Activated T-helper 1 cell treated with anti-CD3 and anti-CD28 coated beads, Interleukin-12 subunit alpha, Interleukin-12 subunit beta, Interleukin-2, Interleukin-4 antibody, amounts not matched to agents 30 ng/mL and 10 ng/mL and 1 ng/mL, durations not matched to agents 14 hours and 24 hours and 36 hours (primary cell): ENCODE results near the gene ARHGAP18. TPM values are rescaled to one million over a fixed set of nuclear protein-coding genes. Genes with fewer than 3 reads are reported as not detected.

Experiments used
- DNase-seq: peaks from one replicate; pipeline ENCODE4 v3.0.0; 2021; ENCODE audit warnings: low spot score
- H3K27ac Mint-ChIP-seq: one replicate; pipeline ENCODE4 v1.8.0; 2021; ENCODE audit warnings: mild to moderate bottlenecking, mixed read lengths
- H3K27me3 Mint-ChIP-seq: one replicate; pipeline ENCODE4 v1.8.0; 2022; ENCODE audit warnings: mild to moderate bottlenecking, moderate library complexity, mixed read lengths; ENCODE audit not compliant: insufficient read depth
- H3K36me3 Mint-ChIP-seq: one replicate; pipeline ENCODE4 v1.8.0; 2021; ENCODE audit warnings: low read depth, mixed read lengths
- H3K4me1 Mint-ChIP-seq: one replicate; pipeline ENCODE4 v1.8.0; 2021; ENCODE audit warnings: low read depth, mixed read lengths
- H3K4me3 Mint-ChIP-seq: one replicate; pipeline ENCODE4 v1.8.0; 2021; ENCODE audit warnings: mild to moderate bottlenecking, moderate library complexity, mixed read lengths
- H3K9me3 Mint-ChIP-seq: one replicate; pipeline ENCODE4 v1.8.0; 2021; ENCODE audit warnings: mixed read lengths
- intact Hi-C: fragments of 100-400 bp; cut with micrococcal nuclease; formaldehyde crosslinking; loops from one replicate; pipeline ENCODE4 v1.15.1; 2024
- total RNA-seq: library from RNA; stranded (reverse); gene quantifications from 2 replicates; pipeline ENCODE4 v1.2.3, GENCODE V29; 2022

ARHGAP18 gene
- total RNA-seq, 1 donor from 2014 or later, result 5.0 TPM

- H3K9me3 Mint-ChIP-seq, result no peaks in the 10 kb centered on the region
- no peak overlapping the region for H3K4me3 Mint-ChIP-seq
- H3K27me3 Mint-ChIP-seq, result peaks cover 2% of the 10 kb centered on the region
- peaks cover 6% of the 10 kb centered on the region for H3K36me3 Mint-ChIP-seq
- intact Hi-C loops, result no loop called here
- no peak for DNase-seq
- H3K4me1 Mint-ChIP-seq, result peaks cover 57% of the 10 kb centered on the region
- no peak overlapping the region for H3K27ac Mint-ChIP-seq
Observed at GRCh38 chr6:129697788-129698187, 12.2 kb downstream of the ARHGAP18 start.

GRCh38 chr6:129696843-129697242, 13.1 kb downstream of the ARHGAP18 start:
- no peak overlapping the region for H3K27ac Mint-ChIP-seq
- no peaks in the 10 kb centered on the region for H3K9me3 Mint-ChIP-seq
- H3K4me3 Mint-ChIP-seq, result no peak overlapping the region
- no peak for DNase-seq
- H3K4me1 Mint-ChIP-seq, result peaks cover 64% of the 10 kb centered on the region
- H3K27me3 Mint-ChIP-seq, result peaks cover 2% of the 10 kb centered on the region
- intact Hi-C loops, result loop anchor here (1.0 kb wide), 1 partner anchor 13 kb away; the partner anchor contains the start of gene ARHGAP18
- H3K36me3 Mint-ChIP-seq, result peaks cover 9% of the 10 kb centered on the region

GRCh38 chr6:129696028-129696418, 14.0 kb downstream of the ARHGAP18 start:
- no peak for DNase-seq
- H3K27ac Mint-ChIP-seq, result no peak overlapping the region
- peaks cover 72% of the 10 kb centered on the region for H3K4me1 Mint-ChIP-seq
- H3K4me3 Mint-ChIP-seq, result no peak overlapping the region
- H3K9me3 Mint-ChIP-seq, result no peaks in the 10 kb centered on the region
- H3K27me3 Mint-ChIP-seq, result peaks cover 2% of the 10 kb centered on the region
- peaks cover 9% of the 10 kb centered on the region for H3K36me3 Mint-ChIP-seq
- intact Hi-C loops, result loop anchor here (1.0 kb wide), 1 partner anchor 14 kb away; the partner anchor contains the start of gene ARHGAP18

- intact Hi-C loops, result loop anchor here (1.0 kb wide), 3 partner anchors 8 to 23 kb away; partner anchors contain the start of gene ARHGAP18
- Mint-ChIP-seq H3K36me3 (peaks cover 9% of the 10 kb centered on the region), H3K4me3 (peak overlapping the region; percentile 13), H3K9me3 (no peaks in the 10 kb centered on the region), H3K27ac (no peak overlapping the region), H3K27me3 (peaks cover 2% of the 10 kb centered on the region), H3K4me1 (peaks cover 74% of the 10 kb centered on the region)
- DNase-seq, result no peak
Observed at GRCh38 chr6:129695373-129696027, 14.5 kb downstream of the ARHGAP18 start.

GRCh38 chr6:129694036-129694435, 15.9 kb downstream of the ARHGAP18 start:
- peaks cover under 1% of the 10 kb centered on the region for H3K27me3 Mint-ChIP-seq
- no peak overlapping the region for H3K27ac Mint-ChIP-seq
- peaks cover 66% of the 10 kb centered on the region for H3K4me1 Mint-ChIP-seq
- no peaks in the 10 kb centered on the region for H3K9me3 Mint-ChIP-seq
- H3K4me3 Mint-ChIP-seq, result no peak overlapping the region
- intact Hi-C loops, result no loop called here
- no peak for DNase-seq
- H3K36me3 Mint-ChIP-seq, result peaks cover 6% of the 10 kb centered on the region

- intact Hi-C loops, result no loop called here
- no peaks in the 10 kb centered on the region for H3K27me3 Mint-ChIP-seq
- H3K27ac Mint-ChIP-seq, result peak overlapping the region; percentile 1
- no peak for DNase-seq
- peaks cover 9% of the 10 kb centered on the region for H3K36me3 Mint-ChIP-seq
- H3K9me3 Mint-ChIP-seq, result no peaks in the 10 kb centered on the region
- peaks cover 76% of the 10 kb centered on the region for H3K4me1 Mint-ChIP-seq
- no peak overlapping the region for H3K4me3 Mint-ChIP-seq
Observed at GRCh38 chr6:129692467-129692866, 17.5 kb downstream of the ARHGAP18 start.

- intact Hi-C loops, result no loop called here
- Mint-ChIP-seq H3K4me3 (no peak overlapping the region), H3K9me3 (no peaks in the 10 kb centered on the region), H3K36me3 (peaks cover 9% of the 10 kb centered on the region), H3K27ac (no peak overlapping the region), H3K4me1 (peaks cover 76% of the 10 kb centered on the region), H3K27me3 (no peaks in the 10 kb centered on the region)
- no peak for DNase-seq
Observed at GRCh38 chr6:129691709-129692108, 18.3 kb downstream of the ARHGAP18 start.

GRCh38 chr6:129691043-129691640, 18.8 kb downstream of the ARHGAP18 start:
- H3K36me3 Mint-ChIP-seq, result peaks cover 9% of the 10 kb centered on the region
- no peak for DNase-seq
- H3K4me1 Mint-ChIP-seq, result peaks cover 74% of the 10 kb centered on the region
- no peak overlapping the region for H3K27ac Mint-ChIP-seq
- H3K9me3 Mint-ChIP-seq, result no peaks in the 10 kb centered on the region
- intact Hi-C loops, result no loop called here
- no peaks in the 10 kb centered on the region for H3K27me3 Mint-ChIP-seq
- no peak overlapping the region for H3K4me3 Mint-ChIP-seq

- H3K27me3 Mint-ChIP-seq, result no peaks in the 10 kb centered on the region
- DNase-seq, result peak; percentile 41
- H3K36me3 Mint-ChIP-seq, result peaks cover 3% of the 10 kb centered on the region
- H3K9me3 Mint-ChIP-seq, result no peaks in the 10 kb centered on the region
- H3K27ac Mint-ChIP-seq, result peak overlapping the region; percentile 49
- peaks cover 70% of the 10 kb centered on the region for H3K4me1 Mint-ChIP-seq
- intact Hi-C loops, result loop anchor here (1.0 to 10.0 kb wide), 3 partner anchors 8 to 828 kb away; no protein-coding TSS in a partner anchor
- peak overlapping the region; percentile 27 for H3K4me3 Mint-ChIP-seq
Observed at GRCh38 chr6:129686941-129687627, 22.9 kb downstream of the ARHGAP18 start.

GRCh38 chr6:129685662-129686031, 24.3 kb downstream of the ARHGAP18 start:
- DNase-seq, result no peak
- Mint-ChIP-seq H3K36me3 (peaks cover 3% of the 10 kb centered on the region), H3K4me3 (no peak overlapping the region), H3K27ac (no peak overlapping the region), H3K4me1 (peaks cover 59% of the 10 kb centered on the region), H3K27me3 (no peaks in the 10 kb centered on the region), H3K9me3 (no peaks in the 10 kb centered on the region)
- intact Hi-C loops, result loop anchor here (2.0 to 10.0 kb wide), 2 partner anchors 195 to 829 kb away; no protein-coding TSS in a partner anchor

- no peaks in the 10 kb centered on the region for H3K27me3 Mint-ChIP-seq
- intact Hi-C loops, result loop anchor here (1.0 to 10.0 kb wide), 3 partner anchors 13 to 830 kb away; partner anchors contain the start of gene ARHGAP18
- no peak overlapping the region for H3K27ac Mint-ChIP-seq
- peaks cover 3% of the 10 kb centered on the region for H3K36me3 Mint-ChIP-seq
- no peaks in the 10 kb centered on the region for H3K9me3 Mint-ChIP-seq
- DNase-seq, result no peak
- no peak overlapping the region for H3K4me3 Mint-ChIP-seq
- H3K4me1 Mint-ChIP-seq, result peaks cover 59% of the 10 kb centered on the region
Observed at GRCh38 chr6:129684903-129685661, 24.9 kb downstream of the ARHGAP18 start.

GRCh38 chr6:129684323-129684884, 25.6 kb downstream of the ARHGAP18 start:
- Mint-ChIP-seq H3K27me3 (no peaks in the 10 kb centered on the region), H3K36me3 (peaks cover 7% of the 10 kb centered on the region), H3K27ac (peak overlapping the region; percentile 77), H3K4me3 (no peak overlapping the region), H3K4me1 (peaks cover 66% of the 10 kb centered on the region), H3K9me3 (no peaks in the 10 kb centered on the region)
- DNase-seq, result no peak
- intact Hi-C loops, result loop anchor here (1.0 to 10.0 kb wide), 3 partner anchors 12 to 830 kb away; partner anchors contain the start of gene ARHGAP18
